SK-N-MC (cell line): ENCODE data around the gene ENTPD3.

Source experiments
- EZH2 ChIP-seq: fragments of 200-600 bp; sonication (generic); IDR thresholded peaks from one replicate; pipeline ENCODE4 v1.6.1; 2017; ENCODE audit warnings: antibody characterized with exemption
- POLR2AphosphoS5 ChIP-seq: IDR thresholded peaks from 2 replicates; pipeline ENCODE4 v1.6.1; 2012; ENCODE audit warnings: mild to moderate bottlenecking, low read depth, low read length, borderline replicate concordance

DNA sequence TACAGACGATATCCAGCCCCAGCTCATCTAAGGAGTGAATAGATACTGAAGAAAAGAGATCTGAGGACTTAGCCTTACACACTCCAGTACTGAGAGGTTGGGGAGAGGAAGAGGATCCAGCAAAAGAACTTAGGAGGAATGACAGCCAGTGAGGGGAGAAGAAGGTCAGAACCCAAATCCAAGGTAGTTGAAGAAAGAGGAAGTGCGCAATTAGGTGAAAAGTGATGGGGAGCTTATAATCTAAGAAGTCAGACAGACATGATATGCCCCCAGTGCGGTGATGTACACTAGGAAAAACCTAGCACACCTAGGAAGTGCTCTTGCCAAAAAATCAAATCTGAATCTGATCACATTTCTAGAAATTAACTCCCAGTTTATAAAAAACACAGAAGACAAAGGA is 20.6 kb downstream of the ENTPD3 start:
- TF ChIP-seq EZH2 (no peak), POLR2AphosphoS5 (no peak)
